Skin epidermis (tissue), 12 donors: ENCODE data around the gene UFSP1.
"Not testable (repeated sequence)": the region's sequence is repeated elsewhere in the genome, so short reads cannot be mapped to it uniquely, and the experiment has no call there.

Experiments used
- H3K27ac ChIP-seq, 21 experiments: fragments of 200-600 bp; sonication (generic) in 11 of 21; one replicate each; pipeline ENCODE4 v1.5.0; 2020; ENCODE audit warnings: mild to moderate bottlenecking in 3 of 21, inconsistent platforms in 2 of 21, moderate library complexity in 2 of 21
- H3K4me3 ChIP-seq, 7 experiments: fragments of 200-600 bp; sonication (generic) in 2 of 7; one replicate each; pipeline ENCODE4 v1.5.0; 2020; ENCODE audit warnings: inconsistent platforms in 2 of 7, mild to moderate bottlenecking in 2 of 7, moderate library complexity in 1 of 7

UFSP1 gene

DNA sequence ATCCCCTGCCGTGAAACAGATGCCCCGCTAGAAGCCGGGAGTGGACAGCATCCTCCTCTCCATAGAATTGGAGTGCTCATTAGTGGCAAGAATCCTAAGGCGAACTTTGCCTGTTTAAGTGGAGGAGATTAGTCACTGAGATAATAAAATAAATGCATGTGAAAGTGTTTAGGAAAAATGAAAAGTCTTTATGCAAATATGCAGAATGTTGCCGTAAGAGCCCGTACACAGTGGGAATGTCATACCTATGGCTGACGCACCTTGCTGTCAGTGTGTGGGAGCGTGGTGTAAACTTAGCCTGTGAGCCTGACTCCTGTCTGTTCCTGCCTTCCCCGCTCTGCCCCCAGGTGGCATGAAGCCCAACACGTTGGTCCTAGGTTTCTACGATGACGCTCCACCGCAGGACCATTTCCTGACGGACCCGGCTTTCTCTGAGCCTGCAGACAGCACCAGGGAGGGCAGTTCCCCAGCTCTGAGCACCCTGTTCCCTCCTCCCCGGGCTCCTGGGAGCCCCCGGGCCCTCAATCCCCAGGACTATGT is 24.1 kb downstream of the UFSP1 start:
- peak overlapping the region; percentile 47 to 100 (median 99) for H3K27ac ChIP-seq
- H3K4me3 ChIP-seq = peak overlapping the region in 5 of 7 experiments; percentile 60 to 94 (median 77)

DNA sequence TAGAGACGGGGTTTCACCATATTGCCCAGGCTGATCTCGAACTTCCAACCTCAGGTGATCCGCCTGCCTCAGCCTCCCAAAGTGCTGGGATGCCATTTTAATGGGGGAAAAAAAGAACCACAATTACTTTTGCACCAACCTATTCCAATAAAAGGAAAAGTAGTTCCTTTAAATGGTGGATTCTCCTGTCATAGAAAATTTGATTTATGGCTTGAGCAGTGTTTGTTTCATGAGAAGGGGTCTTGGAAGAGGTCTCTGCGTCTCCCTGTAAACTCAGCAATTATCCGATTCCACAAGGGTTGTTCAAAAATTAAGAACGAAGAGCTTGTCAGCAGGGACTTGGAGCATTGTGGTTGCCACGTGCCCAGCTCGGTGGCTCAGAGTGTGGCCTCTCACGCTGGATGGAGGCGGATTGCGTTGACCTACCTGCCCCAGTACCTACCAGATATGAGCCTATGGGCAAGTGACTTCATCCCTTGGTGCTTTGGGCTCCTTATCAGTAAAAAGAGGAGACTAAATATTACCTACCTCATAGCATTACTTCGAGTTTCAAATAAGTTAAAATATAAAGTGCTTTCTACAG is 25.2 kb downstream of the UFSP1 start:
- peak overlapping the region in 2 of 21 experiments; percentile 23 to 31 for H3K27ac ChIP-seq
- no peak overlapping the region for H3K4me3 ChIP-seq

DNA sequence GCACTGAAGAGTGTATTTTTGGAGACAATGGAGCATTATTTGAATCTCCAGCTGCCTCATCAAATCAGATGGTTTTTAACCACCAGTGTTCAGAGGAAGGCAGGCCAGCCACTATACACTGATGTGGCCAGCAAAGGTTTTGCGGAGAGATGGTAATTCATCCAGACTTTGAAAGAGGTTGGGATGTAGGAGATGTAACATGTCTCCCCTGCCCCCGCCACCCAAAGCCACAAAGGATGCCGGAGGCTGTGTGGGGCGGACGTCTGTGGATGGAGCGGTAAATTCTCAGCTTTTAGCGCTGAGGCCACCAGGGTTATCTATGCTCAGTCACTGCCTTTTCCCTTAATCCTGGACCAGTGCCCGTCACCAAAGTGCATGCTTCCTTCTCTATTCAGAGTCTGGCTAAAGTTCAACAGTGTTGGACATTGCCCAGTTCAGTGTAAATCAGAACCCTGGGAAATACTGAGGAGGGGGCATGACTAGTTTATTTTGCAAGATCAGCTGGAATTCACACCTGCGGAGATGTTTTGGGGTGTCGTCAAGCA is 26.0 kb downstream of the UFSP1 start:
- Histone ChIP-seq H3K4me3 (no peak overlapping the region), H3K27ac (peak overlapping the region in 1 of 21 experiments; percentile 38)

DNA sequence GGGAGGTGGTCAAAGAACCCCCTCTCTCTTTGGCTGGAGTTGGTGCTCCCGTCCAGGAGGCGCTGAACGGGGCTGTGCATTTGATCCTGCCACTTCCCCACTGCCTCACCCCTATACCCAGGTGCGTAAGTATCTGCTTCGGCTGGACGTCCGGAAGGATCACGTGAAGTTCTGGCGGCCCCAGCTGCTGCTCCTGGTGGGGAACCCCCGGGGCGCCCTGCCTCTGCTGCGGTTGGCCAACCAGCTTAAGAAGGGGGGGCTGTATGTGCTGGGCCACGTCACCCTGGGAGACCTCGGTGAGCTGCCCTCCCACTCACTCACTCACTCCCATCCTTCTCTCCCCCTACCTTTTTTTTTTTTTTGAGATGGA is 27.9 kb downstream of the UFSP1 start:
- H3K27ac ChIP-seq = no peak overlapping the region
- H3K4me3 ChIP-seq = no peak overlapping the region

DNA sequence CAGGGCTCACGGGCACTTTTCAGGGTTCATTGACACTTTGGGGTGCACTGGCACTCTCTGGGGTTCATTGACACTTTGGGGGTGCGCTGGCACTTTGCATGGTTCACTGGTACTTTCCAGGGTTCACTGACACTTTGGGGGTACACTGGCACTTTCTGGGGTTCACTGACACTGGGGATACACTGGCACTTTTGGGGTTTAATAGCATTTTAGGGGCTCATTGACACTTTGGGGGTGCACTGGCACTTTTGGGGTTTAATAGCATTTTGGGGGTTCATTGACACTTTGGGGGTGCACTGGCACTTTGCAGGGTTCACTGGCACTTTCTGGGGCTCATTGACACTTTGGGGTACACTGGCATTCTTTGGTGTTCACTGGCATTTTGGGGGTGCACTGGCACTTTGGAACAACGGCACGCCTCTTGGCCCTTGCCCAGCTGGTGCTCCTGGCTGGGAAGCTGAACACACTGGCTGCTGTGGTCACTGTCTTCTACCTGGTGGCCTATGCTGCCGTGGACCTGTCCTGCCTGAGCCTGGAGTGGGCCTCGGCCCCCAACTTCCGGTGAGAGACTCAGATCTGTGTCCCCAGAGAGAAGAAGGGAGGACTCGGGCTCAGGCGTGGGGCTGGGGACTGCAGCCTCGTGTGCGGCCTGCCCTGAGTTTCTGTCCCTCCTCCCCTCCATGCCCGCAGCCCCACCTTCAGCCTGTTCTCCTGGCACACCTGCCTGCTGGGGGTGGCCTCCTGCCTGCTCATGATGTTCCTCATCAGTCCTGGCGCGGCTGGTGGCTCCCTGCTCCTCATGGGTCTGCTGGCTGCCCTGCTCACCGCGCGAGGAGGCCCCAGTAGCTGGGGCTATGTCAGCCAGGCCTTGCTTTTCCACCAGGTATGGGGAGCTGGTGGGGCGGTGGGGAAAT is 28.6 kb downstream of the UFSP1 start:
- no peak overlapping the region for H3K4me3 ChIP-seq
- H3K27ac ChIP-seq = no peak overlapping the region

DNA sequence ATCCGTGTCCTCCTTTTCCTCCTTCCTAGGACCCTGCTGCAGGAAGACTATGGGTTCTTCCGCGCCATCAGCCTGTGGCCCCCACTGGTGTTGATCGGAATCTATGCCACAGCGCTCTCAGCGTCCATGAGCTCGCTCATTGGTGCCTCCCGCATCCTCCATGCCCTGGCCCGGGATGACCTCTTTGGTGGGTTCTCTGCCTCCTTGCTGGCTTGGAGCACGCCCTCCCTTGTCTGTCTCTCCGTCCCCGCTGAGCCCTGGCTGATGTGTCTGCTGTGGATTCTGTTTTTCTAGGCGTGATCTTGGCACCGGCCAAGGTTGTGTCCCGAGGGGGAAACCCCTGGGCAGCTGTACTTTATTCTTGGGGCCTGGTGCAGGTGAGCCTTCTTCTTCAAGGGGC is 29.7 kb downstream of the UFSP1 start:
- Histone ChIP-seq H3K4me3 (no peak overlapping the region), H3K27ac (no peak overlapping the region)

DNA sequence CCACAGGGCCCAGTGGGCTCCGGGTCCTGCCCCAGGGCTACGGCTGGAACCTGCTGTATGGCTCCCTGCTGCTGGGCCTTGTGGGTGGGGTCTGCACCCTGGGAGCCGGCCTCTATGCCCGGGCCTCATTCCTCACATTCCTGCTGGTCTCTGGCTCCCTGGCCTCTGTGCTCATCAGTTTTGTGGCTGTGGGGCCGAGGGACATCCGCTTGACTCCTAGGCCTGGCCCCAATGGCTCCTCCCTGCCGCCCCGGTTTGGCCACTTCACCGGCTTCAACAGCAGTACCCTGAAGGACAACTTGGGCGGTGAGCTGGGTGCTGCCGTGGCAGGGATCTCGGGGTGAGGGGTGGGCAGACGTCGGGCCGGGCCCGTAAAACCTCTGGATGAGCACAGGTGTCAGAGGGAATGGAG is 32.6 kb downstream of the UFSP1 start:
- no peak overlapping the region for H3K4me3 ChIP-seq
- no peak overlapping the region for H3K27ac ChIP-seq

DNA sequence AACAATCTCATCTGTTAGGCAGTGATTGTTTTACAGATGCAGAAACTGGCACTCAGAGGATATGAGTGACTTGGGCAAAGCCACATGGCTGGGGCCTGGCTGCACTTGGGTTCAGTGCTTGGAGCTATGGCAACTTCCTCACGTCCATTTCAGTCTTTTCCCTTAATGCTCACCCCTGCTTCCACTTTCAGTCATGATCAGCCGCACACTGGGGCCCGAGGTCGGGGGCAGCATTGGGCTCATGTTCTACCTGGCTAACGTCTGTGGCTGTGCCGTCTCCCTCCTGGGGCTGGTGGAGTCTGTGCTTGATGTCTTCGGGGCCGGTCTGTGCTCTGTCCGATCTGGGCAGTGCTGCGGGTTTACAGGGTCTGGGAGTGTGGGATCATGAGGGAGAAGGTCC is 34.0 kb downstream of the UFSP1 start:
- Histone ChIP-seq H3K4me3 (no peak overlapping the region), H3K27ac (no peak overlapping the region)

DNA sequence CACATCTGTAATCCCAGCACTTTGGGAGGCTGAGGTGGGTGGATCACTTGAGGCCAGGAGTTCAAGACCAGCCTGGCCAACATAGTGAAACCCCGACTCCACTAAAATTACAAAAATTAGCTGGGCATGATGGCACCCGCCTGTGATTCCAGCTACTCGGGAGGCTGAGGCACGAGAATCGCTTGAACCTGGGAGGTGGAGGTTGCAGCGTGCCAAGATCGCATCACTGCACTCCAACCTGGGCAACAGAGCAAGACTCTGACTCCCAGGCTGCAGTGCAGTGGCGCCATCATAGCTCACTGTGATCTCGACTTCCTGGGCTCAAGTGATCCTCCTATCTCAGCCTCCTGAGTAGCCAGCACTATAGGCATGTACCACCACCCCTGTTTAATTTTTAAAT is 34.6 kb downstream of the UFSP1 start:
- H3K27ac ChIP-seq, H3K4me3 ChIP-seq: not testable (repeated sequence)

DNA sequence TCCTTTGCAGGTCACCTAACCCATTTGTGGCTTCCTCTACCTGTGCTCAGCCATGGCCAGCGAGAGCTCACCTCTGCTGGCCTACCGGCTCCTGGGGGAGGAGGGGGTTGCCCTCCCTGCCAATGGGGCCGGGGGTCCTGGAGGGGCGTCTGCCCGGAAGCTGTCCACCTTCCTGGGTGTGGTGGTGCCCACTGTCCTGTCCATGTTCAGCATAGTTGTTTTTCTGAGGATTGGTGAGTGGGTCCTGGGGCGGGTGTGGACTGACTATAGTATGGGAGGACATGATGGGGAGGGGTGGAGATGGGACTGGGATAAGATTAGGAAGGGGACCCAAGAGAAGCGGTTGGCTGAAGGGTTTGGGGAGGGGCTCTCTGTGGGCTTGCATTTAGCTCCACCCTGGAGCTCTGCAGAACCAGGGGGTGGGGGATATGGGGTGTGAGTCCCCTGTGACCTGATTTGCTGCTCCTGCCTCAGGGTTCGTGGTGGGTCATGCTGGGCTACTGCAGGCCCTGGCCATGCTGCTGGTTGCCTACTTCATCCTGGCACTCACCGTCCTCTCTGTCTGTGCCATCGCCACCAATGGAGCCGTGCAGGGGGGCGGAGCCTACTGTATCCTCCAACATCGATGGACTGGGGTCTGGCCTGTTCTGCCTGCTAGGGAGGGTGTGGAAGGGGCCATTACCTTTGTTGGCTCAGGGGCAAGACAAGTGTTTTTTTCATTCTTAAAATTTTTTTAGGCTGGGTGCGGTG is 35.2 kb downstream of the UFSP1 start:
- H3K27ac ChIP-seq = peak overlapping the region in 3 of 21 experiments; percentile 61 to 88 (median 84)
- H3K4me3 ChIP-seq = no peak overlapping the region

DNA sequence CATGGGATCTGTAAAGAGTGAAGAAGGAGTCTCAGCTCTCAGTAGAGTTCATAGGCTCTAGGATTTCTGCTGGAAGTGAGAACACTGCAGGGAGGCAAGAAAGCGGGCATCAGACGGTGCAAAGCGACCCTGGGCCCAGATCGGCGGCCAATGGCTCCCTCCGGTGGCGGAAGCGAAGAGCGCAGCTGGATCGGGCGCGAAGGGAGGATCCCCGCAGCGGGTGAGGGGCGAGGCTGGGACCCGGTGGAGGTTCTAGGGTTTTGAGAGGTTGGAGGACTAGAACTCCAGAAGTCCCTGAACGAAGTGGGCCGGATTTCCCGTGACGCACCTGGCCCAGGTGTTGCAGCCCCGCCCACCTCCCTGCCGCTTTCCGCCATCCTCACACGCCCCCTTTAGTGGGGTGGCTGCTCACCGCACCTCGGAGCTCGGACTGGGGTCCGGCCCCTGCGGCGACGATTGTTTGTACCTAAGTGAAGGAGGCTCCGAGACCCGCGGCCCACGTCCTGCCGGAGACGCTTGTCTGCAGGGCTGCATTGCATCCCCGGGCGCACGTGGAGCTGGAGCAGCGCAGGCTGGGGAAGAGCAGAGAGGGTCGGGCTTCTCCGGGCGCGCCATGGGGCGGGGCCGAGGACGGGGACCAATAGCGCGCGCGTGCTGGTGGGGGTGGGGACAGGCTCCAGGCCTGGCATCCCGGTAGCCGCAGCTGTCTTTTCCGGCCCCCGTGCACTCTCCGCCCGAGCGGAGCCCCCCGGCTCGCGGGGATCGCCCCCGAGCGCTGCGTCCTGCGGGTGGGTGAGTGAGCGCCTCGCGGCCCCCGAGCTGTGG is 37.3 kb downstream of the UFSP1 start, which contains the start of gene SLC12A9:
TSS of gene SLC12A9 (plus strand) at position 666 of the 825 bp plus-strand sequence. CDS start 1,485 bp downstream, outside the sequence.
- Histone ChIP-seq H3K4me3 (peak within 1 kb of the TSS; percentile 60 to 85 (median 69)), H3K27ac (peak within 1 kb of the TSS in 20 of 21 experiments; percentile 31 to 88 (median 74))

DNA sequence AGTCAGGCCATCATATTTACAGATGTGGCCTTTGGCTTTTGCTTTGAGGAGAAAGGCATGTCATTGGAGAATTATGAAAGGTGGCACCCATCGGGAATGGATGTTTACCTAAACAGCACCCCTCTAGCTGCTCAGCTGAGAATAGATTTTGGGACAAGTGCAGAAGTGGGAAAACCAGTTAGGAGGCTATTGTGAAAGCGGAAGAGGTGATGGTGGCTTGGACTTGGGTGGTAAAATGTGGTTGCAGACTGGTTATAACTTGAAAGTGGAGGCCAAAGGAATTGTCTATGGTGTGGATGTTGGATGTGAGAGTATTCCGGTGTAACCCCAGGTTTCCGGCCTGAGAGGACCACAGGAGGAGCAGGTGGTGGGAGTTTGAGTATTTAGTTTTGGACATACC is 42.2 kb downstream of the UFSP1 start:
- Histone ChIP-seq H3K27ac (no peak overlapping the region), H3K4me3 (no peak overlapping the region)

DNA sequence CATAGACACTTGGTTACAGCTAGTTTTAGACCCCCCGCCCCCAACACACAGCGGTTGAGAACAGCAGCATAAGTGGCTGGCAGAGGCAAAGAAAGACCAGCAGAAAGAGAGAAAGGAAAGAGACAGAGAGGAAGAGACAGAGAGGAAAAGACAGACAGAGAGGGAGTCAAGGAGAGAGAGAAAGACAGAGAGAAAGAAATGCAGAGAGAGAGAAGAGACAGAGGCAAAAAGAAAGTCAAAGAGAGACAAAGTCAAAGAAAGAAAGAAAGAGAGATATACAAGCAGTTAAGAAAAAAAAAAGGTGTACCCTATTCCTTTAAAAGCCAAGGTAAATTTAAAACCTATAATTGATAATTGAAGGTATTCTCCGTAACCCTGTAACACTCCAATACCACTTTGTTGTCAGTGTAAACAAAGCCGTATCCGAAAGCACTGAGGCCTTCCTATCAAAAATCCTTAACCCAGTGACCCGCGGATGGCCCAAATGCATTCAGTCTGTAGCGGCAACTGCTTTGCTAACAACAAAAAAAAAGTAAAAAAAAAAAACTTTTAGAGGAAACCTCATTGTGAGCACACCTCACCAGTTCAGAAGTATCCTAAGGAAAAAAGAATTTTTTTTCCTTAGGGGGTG is 48.9 kb downstream of the UFSP1 start:
- H3K27ac ChIP-seq = no peak overlapping the region
- H3K4me3 ChIP-seq = no peak overlapping the region

DNA sequence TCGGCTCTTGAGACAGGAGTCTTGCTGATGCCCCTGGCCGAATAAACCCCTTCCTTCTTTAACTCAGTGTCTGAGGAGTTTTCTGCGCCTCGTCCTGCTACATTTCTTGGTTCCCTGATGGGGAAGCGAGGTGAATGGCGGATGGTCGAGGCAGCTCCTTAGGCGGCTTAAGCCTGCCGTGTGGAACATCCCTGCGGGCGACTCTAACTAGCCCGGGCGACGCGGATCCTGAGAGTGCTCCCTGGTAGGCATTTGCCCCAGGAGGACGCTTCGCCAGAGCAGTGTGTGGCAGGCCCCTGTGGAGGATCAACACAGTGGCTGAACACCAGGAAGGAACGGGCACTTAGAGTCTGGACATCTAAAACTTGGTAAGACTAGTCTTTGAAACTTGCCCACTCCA is 50.2 kb downstream of the UFSP1 start:
- Histone ChIP-seq H3K27ac (no peak overlapping the region), H3K4me3 (no peak overlapping the region)
